ENCODE results near the gene MSL3B.

MSL3B gene

DNA sequence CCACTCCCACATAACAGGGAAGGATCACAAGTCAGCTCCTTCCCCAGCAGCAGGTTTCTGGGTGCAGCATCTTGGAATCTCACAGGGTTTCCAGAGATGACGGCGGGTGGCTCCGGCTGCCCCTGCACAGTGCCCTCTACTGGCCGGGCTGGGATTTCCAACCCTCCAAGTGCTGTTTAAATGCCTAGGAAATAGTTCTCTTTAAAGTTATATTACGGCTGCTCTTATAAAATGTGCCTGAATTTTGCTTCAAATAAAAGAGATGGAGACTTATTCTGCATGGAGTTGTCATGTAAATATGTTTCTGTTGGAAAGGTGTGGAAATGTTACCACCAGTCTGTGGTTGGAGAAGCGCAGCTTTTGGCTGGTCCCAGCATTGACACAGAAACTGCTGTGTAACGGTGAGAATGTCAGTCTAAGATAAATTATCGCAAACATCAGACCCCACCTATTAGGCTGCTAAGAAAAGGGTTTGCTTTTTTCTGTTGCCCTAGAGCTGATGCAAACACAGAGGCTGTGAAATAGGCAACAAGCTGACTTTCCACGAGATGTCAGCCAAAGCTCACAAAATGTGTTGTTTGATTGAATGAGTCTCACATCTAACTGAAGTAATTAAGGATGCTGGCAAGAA lies 10.6 kb downstream of the MSL3B start:
- DNase-seq (ENCODE audit: extremely low read depth in 1 of 4, low spot score in 3 of 4) (peak; percentile 52 to 84 (median 62)), FAIRE-seq (peak; percentile 96), ATAC-seq (peak; percentile 78)
- BruUV-seq (replicated peaks), result no TSS peak
- Histone ChIP-seq H4K20me1 (replicated peaks; ENCODE audit: control insufficient read depth, insufficient read depth, low read length) (no peaks in the 10 kb centered on the region), H3K4me1 (replicated peaks in 1 of 2; ENCODE audit: control insufficient read depth in 2 of 2, insufficient read depth in 2 of 2, low read length in 2 of 2) (peaks cover 12 to 14% of the 10 kb centered on the region in 2 experiments; a peak in 4 of 5 replicates), H3K9me3 (replicated peaks; ENCODE audit: control insufficient read depth, insufficient read depth, low read depth, low read length) (no peaks in the 10 kb centered on the region), H3K27me3 (ENCODE audit: control insufficient read depth in 2 of 2, insufficient read depth in 2 of 2, low read length in 2 of 2) (no peaks in the 10 kb centered on the region), H2AFZ (ENCODE audit: low read depth, low read length) (peak overlapping the region; percentile 61), H3K36me3 (ENCODE audit: control insufficient read depth, insufficient read depth, low read length) (peaks cover 11% of the 10 kb centered on the region), H3K9ac (ENCODE audit: insufficient read depth in 1 of 2, low read depth in 2 of 2, low read length in 2 of 2) (peak overlapping the region in 1 of 2 experiments; percentile 51; a peak in 2 of 4 replicates), H3K4me3 (peak overlapping the region; percentile 3; the same call in 1 of the 2 replicates), H3K4me2 (ENCODE audit: insufficient read depth, low read length) (peak overlapping the region; percentile 77), H3K9me1 (ENCODE audit: control insufficient read depth, insufficient read depth, low read length) (no peaks in the 10 kb centered on the region), H3K27ac (ENCODE audit: extremely low read depth, low read depth, low read length) (peak overlapping the region; percentile 74), H3K79me2 (ENCODE audit: control insufficient read depth, insufficient read depth, low read length) (peaks cover 18% of the 10 kb centered on the region)
- in situ Hi-C loops (cut with MboI) (loop anchor here (25.0 kb wide), 1 partner anchor 680 kb away; no protein-coding TSS in a partner anchor), intact Hi-C loops (cut with micrococcal nuclease) (loop anchor here (1.0 to 10.0 kb wide), 5 partner anchors 57 to 1257 kb away; no protein-coding TSS in a partner anchor)
- ChIA-PET POLR2A (interaction anchor here (0.6 to 1.7 kb wide), 6 partner anchors 10 to 409 kb away, joined by 3 to 7 read pairs (median 4); partner anchors contain the start of gene MSL3B), CTCF (ENCODE audit: low intra/inter-chr PET ratio) (interaction anchor here (0.7 to 1.3 kb wide), 4 partner anchors 58 to 688 kb away, joined by 3 to 6 read pairs (median 4); no protein-coding TSS in a partner anchor)
- 0% methylated on average over 9 of the region's 9 CpGs for WGBS (ENCODE audit: insufficient coverage, low coverage, missing lambda C conversion rate)
- TF ChIP-seq, protein P1, sequence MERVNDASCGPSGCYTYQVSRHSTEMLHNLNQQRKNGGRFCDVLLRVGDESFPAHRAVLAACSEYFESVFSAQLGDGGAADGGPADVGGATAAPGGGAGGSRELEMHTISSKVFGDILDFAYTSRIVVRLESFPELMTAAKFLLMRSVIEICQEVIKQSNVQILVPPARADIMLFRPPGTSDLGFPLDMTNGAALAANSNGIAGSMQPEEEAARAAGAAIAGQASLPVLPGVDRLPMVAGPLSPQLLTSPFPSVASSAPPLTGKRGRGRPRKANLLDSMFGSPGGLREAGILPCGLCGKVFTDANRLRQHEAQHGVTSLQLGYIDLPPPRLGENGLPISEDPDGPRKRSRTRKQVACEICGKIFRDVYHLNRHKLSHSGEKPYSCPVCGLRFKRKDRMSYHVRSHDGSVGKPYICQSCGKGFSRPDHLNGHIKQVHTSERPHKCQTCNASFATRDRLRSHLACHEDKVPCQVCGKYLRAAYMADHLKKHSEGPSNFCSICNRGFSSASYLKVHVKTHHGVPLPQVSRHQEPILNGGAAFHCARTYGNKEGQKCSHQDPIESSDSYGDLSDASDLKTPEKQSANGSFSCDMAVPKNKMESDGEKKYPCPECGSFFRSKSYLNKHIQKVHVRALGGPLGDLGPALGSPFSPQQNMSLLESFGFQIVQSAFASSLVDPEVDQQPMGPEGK (CRISPR knock-in tag; IDR thresholded peaks at IDR 0.05; ENCODE audit: borderline replicate concordance), result no peak
- TF ChIP-seq, protein P2, sequence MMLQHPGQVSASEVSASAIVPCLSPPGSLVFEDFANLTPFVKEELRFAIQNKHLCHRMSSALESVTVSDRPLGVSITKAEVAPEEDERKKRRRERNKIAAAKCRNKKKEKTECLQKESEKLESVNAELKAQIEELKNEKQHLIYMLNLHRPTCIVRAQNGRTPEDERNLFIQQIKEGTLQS (IDR thresholded peaks at IDR 0.05), result peak; percentile 45
- TF ChIP-seq, protein P2 (CRISPR knock-in tag; conservative IDR thresholded peaks at IDR 0.05), result no peak
- TF ChIP-seq STAG1 (CRISPR knock-in tag; IDR thresholded peaks at IDR 0.05; ENCODE audit: borderline replicate concordance) (no peak), ZNF224 (CRISPR knock-in tag; IDR thresholded peaks at IDR 0.05) (no peak), KLF10 (CRISPR knock-in tag; IDR thresholded peaks at IDR 0.05) (no peak), LEF1 (IDR thresholded peaks at IDR 0.05) (peak; percentile 75), MCM3 (IDR thresholded peaks at IDR 0.05) (no peak), TAF9B (IDR thresholded peaks at IDR 0.05; ENCODE audit: partially characterized antibody) (peak; percentile 27), SNIP1 (IDR thresholded peaks at IDR 0.05; ENCODE audit: low read depth) (no peak), TCFL5 (CRISPR knock-in tag; conservative IDR thresholded peaks at IDR 0.05) (no peak), POLR2AphosphoS2 (IDR thresholded peaks at IDR 0.05; ENCODE audit: low read length) (no peak), KHSRP (IDR thresholded peaks at IDR 0.05) (no peak), PYGO2 (tag; IDR thresholded peaks at IDR 0.05) (no peak), CEBPG (CRISPR knock-in tag; IDR thresholded peaks at IDR 0.05) (peak; percentile 65; the same call in 1 of the 2 replicates), CEBPG (tag; conservative IDR thresholded peaks at IDR 0.05 in 1 of 2, IDR thresholded peaks at IDR 0.05 in 1 of 2) (peak in 1 of 2 experiments; percentile 34; a peak in 1 of 4 replicates), THRAP3 (IDR thresholded peaks at IDR 0.05; ENCODE audit: borderline replicate concordance) (no peak), ZNF668 (CRISPR knock-in tag; IDR thresholded peaks at IDR 0.05) (no peak), SRSF1 (IDR thresholded peaks at IDR 0.05; ENCODE audit: low read depth, low read length) (no peak), ZNF764 (CRISPR knock-in tag; IDR thresholded peaks at IDR 0.05; ENCODE audit: low read depth) (peak; percentile 97)
- TF ChIP-seq, protein P3, sequence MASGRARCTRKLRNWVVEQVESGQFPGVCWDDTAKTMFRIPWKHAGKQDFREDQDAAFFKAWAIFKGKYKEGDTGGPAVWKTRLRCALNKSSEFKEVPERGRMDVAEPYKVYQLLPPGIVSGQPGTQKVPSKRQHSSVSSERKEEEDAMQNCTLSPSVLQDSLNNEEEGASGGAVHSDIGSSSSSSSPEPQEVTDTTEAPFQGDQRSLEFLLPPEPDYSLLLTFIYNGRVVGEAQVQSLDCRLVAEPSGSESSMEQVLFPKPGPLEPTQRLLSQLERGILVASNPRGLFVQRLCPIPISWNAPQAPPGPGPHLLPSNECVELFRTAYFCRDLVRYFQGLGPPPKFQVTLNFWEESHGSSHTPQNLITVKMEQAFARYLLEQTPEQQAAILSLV (tag; IDR thresholded peaks at IDR 0.05), result no peak

Measured in K562 (cell line).